NOMO-1 treated with dmso at 0.1 percent for 144 hours (cell line): ENCODE results near the gene MED10.

ENCODE experiments used
- DNase-seq: peaks from one replicate; lab custom pipeline; 2025; ENCODE audit not compliant: unreplicated experiment; lab: John Stamatoyannopoulos, UW

Gene MED10, protein sequence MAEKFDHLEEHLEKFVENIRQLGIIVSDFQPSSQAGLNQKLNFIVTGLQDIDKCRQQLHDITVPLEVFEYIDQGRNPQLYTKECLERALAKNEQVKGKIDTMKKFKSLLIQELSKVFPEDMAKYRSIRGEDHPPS

DNA sequence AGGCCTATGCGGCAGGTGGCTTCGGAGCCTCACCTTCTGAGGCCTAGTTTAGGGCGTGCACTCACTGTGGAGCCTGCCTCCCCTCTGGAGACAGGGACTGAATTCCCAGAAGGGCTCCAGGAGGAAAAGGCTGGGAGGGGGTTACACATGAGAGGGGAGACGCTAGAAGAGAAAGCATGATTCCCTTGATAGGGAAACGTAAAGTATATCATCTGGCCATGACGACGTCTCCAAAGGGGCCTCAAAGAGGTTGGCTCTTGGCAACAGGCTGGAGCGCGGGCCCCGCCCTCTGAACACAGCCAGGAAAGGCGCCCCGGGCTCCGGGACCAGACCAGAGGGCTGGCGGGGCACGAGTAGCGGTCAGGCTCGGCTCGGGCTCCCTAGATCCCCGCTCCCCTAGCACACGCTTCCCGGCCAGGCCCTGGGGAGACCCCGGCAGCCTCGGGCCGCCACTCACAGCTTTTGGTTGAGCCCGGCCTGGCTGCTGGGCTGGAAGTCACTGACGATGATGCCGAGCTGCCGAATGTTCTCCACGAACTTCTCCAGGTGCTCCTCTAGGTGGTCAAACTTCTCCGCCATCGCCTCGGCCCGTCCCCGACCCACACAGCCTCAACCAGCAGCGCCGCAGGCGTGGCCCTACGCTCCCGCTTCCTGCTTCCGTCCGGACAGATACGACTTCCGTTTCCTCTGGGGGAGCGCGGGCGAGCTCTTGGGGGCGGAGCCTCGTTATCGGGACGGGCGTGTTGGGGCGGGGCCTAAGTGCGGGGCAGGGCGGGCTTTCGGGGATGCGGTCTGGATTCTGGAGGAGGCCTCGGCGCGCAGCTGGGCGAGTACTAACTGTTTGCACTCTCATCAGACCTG lies at the start of gene MED10:
Gene MED10, minus strand, starts transcription at position 643 of the 861 bp plus-strand sequence. Its CDS starts 64 bp downstream, at position 579.
- peak; percentile 98 for DNase-seq

DNA sequence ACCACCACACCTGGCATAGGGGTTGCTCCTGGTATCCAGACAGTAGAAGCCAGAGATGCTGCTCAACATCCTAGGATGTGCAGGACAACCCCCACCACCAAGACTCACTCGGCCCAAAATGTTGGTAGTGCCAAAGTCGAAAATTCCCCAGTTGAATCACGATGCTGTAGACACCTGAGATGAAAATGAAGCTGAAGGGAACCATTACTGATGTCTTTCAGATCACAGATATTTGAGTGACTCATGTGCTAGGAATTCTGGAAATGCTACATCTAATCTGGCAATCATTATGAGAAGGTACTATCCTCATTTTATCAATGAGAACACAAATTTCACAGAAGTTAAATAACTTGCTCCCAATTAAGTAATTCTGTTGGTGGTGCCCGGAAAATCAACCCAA lies 49.3 kb upstream of the MED10 start:
- DNase-seq, result no peak

DNA sequence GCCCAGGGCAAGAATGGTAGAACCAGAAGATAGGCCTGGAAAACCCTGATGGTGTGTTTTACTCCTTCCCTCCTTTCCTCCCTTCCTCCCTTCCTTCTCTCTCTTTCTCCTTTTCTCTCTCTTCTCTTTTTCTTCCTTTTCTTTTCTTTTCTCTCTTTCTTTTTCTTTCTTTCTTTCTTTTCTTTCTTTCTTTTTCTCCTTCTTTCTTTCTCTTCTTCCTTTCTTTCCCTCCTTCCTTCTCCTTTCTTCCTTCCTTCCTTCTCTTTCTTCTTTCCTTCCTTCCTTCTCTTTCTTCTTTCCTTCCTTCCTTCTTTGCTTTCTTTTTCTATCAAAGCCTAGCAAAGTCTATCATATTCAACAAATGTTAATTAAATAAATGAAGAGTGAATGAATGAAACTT lies 46.4 kb upstream of the MED10 start:
- DNase-seq, result no peak

DNA sequence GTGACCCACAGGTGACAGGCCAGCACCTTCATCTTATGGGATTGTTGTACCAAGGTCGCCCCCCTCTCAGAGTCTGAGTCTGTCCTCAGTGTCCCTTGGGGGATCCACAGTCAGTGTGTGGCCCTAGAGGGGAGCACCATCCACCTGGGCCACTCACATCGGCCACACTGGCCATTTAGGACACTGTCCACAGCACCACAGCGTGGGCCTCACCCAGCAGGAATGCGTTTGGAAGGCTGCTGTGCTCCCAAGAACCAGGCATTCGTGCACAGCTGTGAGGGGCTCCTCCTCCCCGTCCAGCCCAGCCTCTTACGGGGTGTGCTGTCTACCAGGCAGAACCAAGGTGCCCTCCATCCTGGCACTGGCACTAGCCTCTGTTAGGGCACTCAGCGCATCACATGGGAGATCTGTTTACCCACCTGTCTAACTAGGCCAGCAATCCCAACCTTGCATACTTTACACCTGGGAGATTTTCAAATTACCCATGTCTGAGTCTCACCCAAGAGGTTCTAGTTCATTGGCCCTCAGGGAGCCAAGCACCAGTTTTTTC lies 45.8 kb upstream of the MED10 start:
- DNase-seq, result no peak

DNA sequence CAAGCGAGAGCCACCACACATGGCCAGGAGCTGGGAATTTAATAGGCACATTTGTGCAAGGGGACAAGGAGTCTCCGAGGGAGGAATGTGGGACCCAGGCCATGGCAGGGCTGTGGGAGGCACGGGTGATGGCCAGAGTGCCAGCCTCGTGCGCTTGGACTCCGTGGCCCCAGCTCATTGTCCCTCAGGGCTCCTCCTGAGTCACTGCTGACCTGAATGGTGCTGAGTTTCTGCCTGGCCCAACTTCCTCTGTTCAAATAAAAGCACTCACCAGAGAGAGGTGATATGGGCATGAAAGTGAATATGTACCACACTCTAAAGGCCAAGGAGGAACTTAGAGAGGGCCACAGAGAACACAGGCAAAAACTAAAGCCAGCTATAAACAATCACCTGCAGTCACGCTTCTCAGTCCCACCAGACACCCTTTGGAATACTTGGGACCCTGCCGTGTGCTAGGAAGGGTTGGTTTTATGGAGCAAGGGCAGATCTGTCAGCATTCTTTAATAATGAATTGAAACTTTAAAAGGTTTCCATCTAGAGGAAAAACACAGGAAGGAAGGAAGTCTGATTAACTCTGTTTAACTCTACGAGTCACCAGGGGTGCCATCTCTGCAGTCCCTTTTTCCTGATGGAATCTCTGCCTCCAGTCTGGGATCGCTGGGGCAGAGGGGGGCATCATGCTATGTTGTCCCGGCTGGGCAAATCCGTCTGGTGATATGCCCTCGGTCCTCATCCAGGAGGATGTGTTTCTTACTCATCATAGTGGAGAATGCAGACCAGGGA lies 45.2 kb upstream of the MED10 start:
- DNase-seq, result no peak

DNA sequence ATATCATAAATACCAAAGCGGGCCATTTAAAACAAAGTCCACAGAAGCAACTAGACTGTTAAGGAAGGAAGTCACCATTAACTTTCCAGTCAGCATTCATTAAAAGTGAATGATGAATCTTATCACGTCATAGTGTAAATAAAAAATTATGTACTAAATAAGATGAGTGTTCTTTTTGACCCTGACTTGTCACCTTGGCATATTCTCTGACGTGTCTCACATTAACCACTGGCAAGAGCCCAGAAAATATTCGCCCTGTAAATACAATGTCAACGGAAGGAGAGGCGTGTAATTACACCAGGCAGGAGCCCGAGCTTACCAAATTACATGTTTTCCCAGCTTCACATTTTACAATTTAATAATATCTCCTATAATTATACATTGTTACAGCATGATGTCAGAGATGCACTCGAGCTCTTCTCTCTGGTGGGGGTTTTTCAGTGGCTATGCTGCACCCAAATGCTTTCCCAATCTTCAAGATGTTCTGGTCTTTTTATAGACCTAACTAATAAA lies 41.0 kb upstream of the MED10 start:
- no peak for DNase-seq

DNA sequence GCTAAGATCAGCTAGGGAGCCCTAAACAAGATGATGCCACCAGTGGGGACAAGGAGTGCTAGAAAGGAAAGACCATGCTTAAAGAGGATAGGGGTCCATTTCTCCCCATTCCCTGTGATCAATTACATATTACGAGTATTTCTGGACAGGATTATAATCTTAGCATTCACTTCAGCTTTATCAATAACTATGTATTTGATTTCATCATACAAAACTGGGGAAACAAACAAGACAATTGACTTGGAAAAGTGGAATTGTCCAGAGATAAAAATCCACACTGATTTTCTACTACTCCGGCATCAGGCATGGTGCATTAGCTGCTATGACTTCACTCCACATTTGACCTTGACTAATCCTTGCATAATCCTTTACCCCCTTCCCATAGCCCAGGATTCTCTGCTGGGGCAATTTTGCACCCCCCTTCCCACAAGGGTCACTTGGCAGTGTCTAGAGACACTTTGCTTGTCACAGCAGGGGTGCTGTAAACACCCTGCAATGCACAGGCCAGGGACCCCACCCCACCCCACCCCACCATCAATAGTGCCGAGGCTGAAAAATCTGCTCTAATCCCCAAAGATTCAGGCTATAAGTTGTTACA lies 40.4 kb upstream of the MED10 start:
- no peak for DNase-seq

DNA sequence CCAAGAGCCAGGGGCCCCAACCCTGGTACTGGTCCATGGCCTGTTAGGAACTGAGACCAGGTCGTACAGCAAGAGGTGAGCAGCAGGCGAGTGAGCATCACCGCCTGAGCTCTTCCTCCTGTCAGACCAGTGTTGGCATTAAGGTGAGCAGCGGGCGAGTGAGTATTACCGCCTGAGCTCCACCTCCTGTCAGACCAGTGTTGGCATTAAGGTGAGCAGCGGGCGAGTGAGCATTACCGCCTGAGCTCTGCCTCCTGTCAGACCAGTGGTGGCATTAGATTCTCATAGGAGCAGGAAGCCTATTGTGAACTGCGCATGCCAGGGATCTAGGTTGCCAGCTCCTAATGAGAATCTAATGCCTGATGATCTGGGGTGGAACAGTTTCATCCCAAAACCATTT lies 39.3 kb upstream of the MED10 start:
- no peak for DNase-seq

DNA sequence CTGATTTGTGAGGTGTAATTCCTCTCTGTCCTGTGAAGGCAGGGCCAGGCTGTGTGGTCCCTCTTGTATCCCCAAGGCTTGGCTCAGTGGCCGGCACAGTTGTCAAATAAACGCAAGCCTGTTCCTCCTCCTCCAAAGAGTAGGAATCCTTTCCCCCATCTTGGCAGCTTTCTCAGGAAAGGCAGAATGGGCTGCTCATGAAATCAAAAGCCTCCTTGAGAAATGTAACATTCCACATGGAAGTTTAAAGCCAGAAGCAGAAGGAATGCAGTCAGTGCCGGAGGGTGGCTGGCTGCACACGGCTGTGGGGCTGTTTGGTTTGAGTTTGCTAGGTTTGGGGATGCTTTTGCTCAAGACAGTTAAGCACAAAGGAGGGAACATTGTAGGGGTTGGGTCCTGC lies 34.5 kb upstream of the MED10 start:
- no peak for DNase-seq

DNA sequence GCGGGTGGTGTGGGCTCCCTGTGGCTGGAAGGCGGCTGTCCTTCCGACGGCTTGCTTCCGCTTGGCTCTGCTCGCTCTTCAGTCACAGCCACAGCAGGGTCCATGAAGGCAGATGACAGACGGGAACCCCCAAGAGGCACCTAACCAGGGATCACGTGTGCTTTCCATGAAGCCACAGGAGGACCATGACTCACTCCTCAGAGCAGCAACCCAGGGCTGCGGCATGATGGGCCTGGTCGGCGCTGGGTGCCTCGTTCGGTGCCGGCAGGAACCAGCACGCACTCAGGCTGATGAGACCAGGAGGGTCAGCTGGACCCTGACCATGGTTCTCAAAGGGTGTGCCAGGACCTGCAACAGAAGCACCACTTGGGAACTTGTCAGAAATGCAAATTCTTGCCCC lies 32.8 kb upstream of the MED10 start:
- DNase-seq, result no peak

DNA sequence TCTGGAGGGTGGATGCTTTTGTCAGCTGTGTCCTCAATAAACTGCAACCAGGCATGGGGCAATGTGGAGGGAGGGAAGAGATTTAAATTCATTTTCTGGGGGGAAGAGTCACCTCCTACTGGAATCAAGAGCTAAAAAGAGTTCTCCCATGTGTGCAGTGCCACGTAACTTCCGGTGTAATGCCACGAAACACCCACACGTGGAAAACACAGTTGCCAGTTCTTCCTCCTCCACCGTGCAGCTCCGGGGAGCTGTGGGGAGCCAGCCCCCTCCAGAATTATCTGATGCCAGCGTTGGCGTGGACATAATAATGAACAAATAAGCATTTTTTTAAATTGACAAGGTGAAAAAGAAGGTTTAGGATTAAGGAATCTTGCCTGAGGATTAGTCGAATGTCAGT lies 32.1 kb upstream of the MED10 start:
- no peak for DNase-seq

DNA sequence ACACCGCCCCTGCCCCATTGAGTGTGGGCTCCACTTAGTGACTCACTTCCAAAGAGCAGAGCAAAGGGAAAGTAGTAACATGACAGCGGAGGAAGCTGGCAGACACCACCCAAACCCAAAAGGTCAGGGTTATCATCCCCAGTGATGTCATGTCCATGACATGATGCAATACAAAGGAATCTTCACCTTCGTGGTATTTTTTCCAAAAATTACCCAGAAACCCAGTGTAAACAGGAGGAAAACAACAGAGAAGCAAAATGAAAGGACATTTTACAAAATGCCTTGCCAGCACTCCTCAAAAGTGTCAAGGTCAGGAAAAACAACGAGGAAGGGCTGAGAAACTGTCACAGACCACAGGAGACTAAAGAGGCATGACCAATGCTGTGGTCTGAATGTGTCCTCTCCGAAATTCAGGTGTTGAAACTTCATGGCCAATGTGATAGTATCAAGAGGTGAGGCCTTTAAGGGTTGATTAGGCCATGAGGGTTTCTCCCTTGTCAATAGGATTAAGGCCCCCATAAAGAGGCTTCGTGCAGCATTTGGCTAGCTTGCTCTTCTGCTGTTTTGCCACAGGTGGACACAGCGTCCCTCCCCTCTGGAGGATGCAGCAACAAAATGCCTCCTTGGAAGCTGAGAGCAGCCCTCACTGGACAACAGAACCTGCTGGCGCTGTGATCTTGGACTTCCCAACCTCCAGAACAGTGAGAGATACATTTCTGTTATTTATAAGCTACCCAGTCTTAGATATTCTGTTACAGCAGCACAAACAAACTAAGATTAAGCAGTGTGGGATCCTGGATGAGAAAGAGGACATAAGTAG lies 30.5 kb upstream of the MED10 start:
- DNase-seq, result no peak

DNA sequence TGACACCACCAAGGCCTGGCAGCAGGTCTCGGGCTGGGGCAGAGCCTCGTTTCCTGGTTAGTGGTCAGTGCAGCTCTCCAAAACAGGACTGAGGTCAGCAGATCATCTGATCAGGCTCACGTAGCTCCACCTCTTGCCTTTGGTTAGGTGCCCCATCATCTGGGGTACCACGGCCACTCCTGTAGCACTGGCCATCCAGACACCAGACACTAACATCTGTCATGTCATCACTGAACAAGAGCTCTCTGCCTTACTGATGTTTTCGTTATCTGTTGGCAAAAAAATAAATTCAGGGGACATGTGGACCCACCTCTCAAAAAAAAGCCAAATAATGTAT lies 29.9 kb upstream of the MED10 start:
- no peak for DNase-seq

DNA sequence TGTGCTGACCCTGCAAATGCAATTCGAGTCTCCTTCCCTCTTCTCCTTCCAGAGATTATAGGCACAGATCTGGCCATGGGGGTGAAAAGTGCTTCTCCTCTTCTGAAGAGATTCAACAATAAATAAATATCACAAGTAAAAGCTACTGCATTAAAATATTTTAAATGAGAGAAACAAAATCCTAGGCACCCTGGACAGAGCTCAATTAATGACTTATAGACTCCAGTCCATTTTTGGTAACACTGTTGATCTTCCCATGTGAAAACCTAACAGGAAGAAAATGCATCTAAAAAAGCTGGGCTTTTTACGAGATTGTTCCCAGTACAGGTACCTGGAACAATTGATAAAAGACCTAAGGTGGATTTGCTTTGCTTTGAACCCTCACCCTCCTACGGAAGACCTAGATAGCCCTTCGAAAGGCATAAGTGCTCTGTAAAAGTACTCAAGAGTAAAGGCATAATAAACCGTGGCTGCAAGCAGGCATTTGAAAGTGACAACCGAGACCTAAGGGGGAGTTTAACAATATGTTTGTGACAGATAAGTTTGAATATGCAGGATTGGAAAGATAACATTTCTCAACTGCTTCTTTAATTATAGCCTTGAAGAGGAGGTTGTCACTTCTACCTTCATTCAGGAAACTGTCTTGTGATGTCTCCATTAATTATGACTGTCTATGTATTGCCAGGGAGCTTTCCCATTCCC lies 29.4 kb upstream of the MED10 start:
- no peak for DNase-seq

DNA sequence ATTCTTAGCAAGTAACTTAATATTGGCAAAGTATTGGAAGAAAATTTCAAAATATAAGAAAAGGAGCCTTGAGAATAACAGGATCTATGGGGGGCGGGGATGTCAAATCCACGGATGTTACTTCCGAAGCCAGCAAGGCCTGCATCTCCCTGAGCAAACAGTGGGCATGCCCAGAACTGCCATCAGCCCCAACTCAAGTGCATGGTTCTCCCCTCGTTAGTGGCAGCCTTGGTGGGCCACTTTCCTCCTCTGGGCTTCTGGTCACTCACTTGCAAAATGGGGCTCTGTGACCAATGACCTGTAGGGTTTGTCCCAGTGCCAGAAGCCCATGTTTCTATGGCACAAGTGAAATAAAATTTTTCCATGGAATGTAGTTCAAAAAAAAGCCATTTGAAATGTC lies 27.2 kb upstream of the MED10 start:
- no peak for DNase-seq

DNA sequence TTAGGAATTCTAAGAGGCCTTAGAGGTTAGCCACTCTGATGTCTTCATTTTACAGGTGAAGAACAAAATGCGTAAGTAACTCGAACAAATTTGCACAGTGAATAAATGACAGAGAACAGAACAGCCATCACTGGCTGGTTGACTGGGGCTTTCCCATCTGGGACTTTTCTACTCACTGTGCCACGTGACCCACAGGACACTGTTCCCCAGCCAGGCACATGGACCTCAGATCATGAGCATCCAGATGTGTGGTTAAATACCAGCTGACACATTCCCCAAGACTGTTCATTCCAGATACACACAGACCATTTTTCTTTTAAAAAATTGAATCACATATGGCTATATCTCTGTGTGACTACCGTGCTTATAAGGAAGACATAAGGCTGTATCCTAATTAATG lies 25.8 kb upstream of the MED10 start:
- no peak for DNase-seq

DNA sequence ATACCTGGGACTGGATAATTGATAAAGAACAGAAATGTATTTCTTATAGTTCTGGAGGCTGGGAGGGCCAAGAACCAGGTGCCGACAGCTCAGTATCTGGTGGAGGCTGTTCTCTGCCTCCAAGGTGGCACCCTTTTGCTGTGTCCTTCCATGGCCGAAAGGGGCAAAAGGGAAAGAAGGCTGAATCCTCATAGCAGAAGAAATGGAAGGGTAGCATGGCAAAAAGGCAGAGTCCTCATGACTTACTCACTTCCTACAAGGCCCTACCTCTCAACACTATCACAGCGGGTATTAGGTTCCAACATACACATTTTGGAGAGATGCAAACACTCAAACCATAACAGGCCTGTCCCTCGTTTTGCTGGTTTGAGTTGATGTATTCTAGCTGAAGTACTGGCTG lies 25.1 kb upstream of the MED10 start:
- no peak for DNase-seq

DNA sequence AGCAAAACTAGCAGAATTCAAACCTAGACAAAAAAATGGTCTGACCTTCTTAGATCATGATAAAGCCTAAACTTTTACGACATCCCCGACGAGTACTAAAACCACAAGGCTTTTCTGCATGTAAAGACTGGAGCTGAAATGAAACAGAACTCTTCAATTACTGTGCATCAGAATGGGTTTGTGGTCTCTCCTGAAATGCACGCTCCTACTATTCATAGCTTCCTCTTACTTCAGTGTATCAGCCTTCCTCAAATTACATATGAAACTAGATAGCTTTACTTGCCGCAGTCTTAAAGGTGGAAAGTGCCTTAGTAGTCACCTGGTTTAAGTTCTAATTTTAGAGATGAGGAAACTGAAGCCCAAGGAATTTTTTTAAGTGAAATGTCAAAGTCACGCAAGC lies 24.6 kb upstream of the MED10 start:
- peak; percentile 76 for DNase-seq

DNA sequence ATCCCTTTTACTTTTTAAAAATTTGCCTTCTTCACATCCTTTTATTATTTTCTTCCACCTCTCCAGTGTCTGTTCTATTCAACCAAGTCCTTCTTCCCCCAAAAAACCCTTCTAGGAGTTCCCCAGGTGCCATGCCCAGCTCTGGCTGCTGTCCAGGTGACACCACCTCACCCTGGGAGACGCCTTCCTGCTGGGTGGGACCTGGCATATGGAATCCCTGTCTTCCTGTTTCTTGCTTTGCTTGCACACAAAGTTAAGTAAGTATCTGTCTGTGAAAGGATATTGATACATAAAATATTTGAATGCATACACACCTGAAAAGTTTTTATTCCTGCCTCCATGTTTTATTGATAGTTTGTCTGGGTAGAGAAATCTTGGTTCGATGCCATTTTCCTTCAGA lies 23.1 kb upstream of the MED10 start:
- no peak for DNase-seq
